GM21717 (cell line): ENCODE data around the gene DGCR6.
"Not testable (repeated sequence)": the region's sequence is repeated elsewhere in the genome, so short reads cannot be mapped to it uniquely, and the experiment has no call there.

Source experiments
- ATAC-seq: cut with Tn5 transposase; IDR thresholded peaks from one replicate; pipeline ENCODE4 v1.9.1; 2021; ENCODE audit warnings: mild to moderate bottlenecking, moderate library complexity; ENCODE audit not compliant: unreplicated experiment

Gene DGCR6

GRCh38 chr22:18929459-18929858 lies 23.3 kb downstream of the DGCR6 start:
- ATAC-seq: no peak

GRCh38 chr22:18931905-18932652 lies 26.0 kb downstream of the DGCR6 start:
- no peak for ATAC-seq

DNA sequence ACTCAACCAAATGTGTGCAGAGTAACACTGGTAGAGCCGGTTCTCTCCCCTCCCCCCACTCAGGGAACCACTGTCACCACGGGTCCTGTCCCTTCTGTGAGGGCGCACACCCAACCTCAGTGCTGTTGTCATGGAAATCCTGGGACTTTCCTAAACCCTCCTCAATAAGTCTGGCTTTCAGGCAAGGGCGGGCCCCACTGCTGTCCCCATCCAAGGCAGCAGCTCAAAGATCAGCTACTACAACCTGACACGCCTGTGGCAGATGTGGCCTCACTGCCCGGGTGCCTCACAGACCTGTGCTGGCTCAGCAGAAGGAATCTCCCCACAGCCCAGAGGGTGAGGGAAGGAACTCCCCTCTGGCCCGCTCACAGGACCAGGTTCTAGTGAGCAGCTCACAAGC lies 27.8 kb downstream of the DGCR6 start:
- ATAC-seq: no peak

GRCh38 chr22:18934688-18935087 lies 28.6 kb downstream of the DGCR6 start:
- ATAC-seq: not testable (repeated sequence)

- ATAC-seq: no peak
Observed at GRCh38 chr22:18935889-18936529, 29.9 kb downstream of the DGCR6 start, which contains the start of gene PRODH. Gene PRODH, minus strand, starts transcription at chr22:18936293. Its CDS starts 6 bp downstream, at chr22:18936287.

GRCh38 chr22:18938691-18939090 lies 32.6 kb downstream of the DGCR6 start:
- ATAC-seq: not testable (repeated sequence)

DNA sequence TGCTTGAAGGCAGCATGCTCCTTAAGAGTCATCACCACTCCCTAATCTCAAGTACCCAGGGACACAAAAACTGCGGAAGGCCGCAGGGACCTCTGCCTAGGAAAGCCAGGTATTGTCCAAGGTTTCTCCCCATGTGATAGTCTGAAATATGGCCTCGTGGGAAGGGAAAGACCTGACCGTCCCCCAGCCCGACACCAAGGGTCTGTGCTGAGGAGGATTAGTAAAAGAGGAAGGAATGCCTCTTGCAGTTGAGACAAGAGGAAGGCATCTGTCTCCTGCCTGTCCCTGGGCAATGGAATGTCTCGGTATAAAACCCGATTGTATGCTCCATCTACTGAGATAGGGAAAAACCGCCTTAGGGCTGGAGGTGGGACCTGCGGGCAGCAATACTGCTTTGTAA lies 41.0 kb downstream of the DGCR6 start:
- not testable (repeated sequence) for ATAC-seq

DNA sequence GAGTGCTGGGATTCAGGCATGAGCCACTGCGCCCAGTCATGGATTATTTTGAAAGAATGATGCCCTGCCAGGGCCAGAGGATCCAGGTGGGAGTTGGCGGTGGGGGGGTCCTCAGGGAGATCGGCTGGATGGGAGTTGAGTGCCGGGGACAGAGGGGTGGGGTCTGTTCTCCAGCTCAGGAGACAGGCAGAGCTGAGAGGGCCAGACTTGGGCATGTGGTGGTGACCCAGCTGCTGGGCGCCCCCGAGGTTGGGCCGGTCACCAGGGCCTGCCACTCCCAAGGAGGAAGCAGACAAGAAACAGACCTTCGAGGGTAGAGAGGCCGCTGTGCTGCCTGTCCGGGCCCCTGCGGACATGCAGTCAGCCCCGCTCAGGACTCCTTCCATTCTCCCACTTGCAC lies 41.8 kb downstream of the DGCR6 start:
- ATAC-seq: no peak

- no peak for ATAC-seq
Observed at GRCh38 chr22:18950141-18950540, 44.0 kb downstream of the DGCR6 start.

- no peak for ATAC-seq
Observed at GRCh38 chr22:18952022-18952421, 45.9 kb downstream of the DGCR6 start.

DNA sequence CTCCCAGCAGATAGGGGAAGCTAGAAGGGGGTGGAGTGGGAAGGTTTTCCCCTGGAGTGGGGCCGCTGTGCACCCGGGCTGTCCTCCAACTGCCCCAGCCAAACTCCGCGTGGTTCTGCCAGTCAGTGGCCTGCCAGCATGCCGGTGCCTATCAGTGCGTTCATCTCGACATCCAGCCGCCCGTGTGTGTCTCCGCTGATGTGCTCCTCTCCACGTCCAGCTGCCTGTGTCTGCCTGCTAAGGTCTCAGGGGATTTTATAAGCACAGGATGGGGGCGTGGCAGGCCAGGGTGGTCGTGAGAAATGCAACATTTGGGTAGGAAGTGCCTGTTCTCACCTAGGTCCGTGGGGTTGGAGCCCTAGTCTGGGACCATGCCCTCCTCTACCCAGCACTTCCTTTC lies 47.0 kb downstream of the DGCR6 start:
- not testable (repeated sequence) for ATAC-seq

GRCh38 chr22:18954303-18954989 lies 48.3 kb downstream of the DGCR6 start:
- not testable (repeated sequence) for ATAC-seq

DNA sequence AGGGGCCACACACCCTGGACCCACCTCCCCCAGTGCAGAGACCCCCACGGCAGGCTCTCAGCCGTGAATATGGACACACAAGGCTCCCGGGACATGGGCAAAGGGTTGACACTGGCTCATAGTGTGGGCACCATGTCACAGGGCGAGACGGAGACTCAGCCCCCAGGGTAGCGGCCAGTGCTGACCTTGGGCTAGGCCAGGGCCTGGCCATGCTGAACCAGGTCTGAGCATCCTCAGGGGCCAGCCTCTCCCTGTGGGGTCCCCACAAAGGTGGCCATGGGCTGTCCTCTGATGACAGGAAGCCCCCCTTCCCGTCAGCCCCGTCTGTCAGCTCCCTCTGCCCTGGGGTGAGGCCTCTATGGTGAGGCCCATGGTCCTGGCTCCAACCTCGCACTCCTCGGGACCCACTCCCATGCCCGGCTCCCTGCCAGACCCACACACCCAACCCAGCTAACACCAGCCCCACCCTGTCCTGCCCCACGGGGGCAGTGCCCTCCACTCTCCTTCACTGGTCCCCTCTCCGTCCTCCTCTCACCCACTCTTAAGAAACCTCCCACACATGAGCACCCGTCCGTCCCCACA lies 49.0 kb downstream of the DGCR6 start:
- no peak for ATAC-seq

DNA sequence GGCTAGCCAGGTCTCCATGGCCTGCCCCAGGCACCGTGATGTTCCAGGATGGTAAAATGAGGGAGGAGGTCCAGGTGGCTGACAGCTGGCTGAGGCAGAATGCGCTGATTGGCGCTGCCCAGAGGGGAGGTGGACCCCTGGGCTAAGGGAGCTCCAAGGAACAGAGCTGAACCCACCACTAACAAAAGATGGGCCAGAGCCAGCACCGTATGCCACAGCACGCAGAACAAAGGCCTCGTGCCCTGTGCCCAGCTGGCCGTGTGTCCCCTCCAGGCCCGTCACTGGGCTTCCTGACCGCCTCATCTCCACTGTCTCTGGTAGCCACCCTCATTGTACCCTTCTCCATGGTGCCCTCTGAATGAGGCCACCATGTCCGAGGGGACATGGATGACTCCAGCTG lies 49.6 kb downstream of the DGCR6 start:
- no peak for ATAC-seq

GRCh38 chr22:18956121-18956895 lies 50.2 kb downstream of the DGCR6 start:
- not testable (repeated sequence) for ATAC-seq

GRCh38 chr22:18956956-18957355 lies 50.8 kb downstream of the DGCR6 start:
- ATAC-seq: not testable (repeated sequence)

DNA sequence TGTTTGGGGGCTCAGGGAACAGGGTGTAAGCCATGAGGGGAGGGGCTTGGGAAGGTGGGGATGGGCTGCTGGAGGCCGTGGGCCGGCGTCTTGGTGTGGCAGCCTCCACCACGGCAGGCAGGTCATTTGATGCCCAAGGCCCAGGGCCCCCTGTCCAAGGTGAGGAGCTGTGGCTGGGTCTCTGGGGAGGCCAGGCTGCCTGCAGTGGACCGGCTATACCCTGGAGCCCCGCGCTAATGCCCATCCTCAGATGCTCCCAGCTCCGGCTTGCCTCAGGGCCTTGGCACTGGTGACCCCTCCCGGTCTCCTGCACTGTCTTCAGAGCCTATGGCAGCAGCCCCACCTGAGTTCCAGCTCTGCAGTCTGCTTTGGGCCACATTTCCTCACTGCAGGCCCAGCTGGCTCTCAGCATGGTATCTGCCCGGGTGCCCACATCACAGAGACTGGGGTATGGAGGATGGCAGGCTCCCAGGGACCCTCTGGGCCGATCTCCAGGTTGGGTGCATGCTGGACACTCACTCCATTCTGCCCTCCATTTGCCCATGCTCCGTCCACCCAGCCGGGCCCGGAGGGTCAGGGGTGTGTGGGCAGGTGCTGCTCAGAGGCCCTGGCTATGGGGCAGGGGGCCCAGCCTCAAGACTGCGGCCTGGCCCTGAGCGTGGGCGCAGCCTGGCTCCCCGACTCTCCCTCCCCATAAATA lies 51.7 kb downstream of the DGCR6 start:
- ATAC-seq: not testable (repeated sequence)

DNA sequence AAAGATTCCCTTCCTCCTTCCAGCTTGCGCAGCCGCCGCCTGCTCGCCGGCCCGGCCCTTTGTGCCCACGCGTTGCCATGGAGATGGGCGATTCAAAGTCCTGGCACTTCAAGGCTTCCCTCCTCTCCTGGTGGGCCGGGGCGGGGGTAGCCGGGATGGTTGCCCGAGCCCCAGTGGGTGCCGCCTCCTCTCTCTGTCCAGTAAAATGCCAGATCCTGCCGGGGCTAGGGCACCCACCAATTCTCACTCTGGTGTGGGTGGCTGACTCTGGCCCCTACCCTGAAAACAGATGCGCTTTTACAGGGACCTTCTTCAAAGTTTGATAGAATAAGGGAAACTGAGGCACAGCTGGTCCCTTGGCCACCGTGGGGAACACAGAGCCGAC lies 52.2 kb downstream of the DGCR6 start:
- not testable (repeated sequence) for ATAC-seq

- ATAC-seq: not testable (repeated sequence)
Observed at GRCh38 chr22:18958738-18959137, 52.6 kb downstream of the DGCR6 start.

DNA sequence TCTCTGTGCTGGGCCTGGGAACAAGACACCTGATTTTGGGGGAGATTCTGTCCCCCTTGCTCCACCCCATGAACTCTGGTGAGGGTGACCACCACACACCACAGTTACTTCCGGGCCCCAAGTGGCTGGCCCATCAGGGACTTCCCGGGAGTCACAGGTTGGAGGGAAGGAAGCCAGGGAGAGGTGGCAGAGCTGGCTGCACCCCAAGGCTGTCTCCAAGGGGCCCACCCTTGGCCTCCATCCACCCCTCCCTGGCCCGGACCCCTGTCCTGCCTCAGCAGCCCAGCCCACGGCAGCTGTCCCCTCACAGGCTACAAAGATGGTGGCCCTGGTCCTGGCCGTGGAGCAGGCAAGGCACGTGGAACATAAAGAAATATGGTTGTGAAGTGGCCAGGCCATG lies 53.1 kb downstream of the DGCR6 start:
- not testable (repeated sequence) for ATAC-seq
